Neural cell (in vitro differentiated cells): ENCODE measurements around the gene LRRC10B.

ENCODE experiments used
- CTCF ChIP-seq: fragments of 450-650 bp; IDR thresholded peaks from 2 replicates; pipeline ENCODE4 v1.5.1; 2014; ENCODE audit warnings: antibody characterized with exemption, mild to moderate bottlenecking, moderate library complexity; ENCODE audit not compliant: poor library complexity, severe bottlenecking
- EP300 ChIP-seq: fragments of 450-650 bp; conservative IDR thresholded peaks from 2 replicates; pipeline ENCODE4 v1.6.1; 2014; ENCODE audit warnings: antibody characterized with exemption, mild to moderate bottlenecking, moderate library complexity; ENCODE audit not compliant: poor library complexity, severe bottlenecking
- EZH2 ChIP-seq: fragments of 200-600, 300-800 bp; shearing (Covaris generic), sonication (generic); IDR thresholded peaks from 2 replicates; pipeline ENCODE4 v1.6.1; 2014; ENCODE audit warnings: antibody characterized with exemption, low read length, borderline replicate concordance, mild to moderate bottlenecking; ENCODE audit not compliant: insufficient read depth, poor library complexity, severe bottlenecking
- POLR2AphosphoS5 ChIP-seq: IDR thresholded peaks from 2 replicates; pipeline ENCODE4 v1.6.1; 2012
- RAD21 ChIP-seq: fragments of 450-650 bp; conservative IDR thresholded peaks from 2 replicates; pipeline ENCODE4 v1.6.1; 2014; ENCODE audit warnings: antibody characterized with exemption, mild to moderate bottlenecking, moderate library complexity
- TF ChIP-seq, protein P1 (sequence below): IDR thresholded peaks from 2 replicates; pipeline ENCODE4 v1.6.1; 2012; ENCODE audit warnings: borderline replicate concordance

DNA sequence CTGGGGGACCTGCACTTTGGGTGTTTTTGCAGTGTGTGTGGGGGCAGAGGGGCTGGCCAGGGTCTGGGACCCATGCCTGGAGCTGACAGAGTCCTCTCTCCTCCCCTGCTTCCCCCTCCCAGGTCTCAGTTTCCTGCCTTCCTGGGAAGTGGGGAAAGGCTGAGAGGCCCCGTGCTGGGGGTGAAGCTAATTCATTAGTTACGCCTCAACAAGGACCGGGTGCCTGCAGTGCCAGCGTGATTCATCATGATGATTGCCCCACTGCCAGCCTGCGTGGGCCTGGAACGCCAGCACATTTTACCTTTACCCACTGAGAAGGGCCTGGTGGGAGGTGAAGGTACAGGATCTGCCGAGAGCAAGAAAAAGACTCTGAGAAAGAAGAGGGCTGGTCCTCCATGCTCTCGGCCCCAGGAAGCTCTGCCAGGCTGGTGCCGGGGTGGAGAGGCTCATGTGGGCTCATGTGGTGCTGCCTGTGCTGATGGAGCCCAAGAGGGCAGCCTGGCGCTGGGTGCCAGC, 2.9 kb upstream of the LRRC10B start:
- TF ChIP-seq CTCF (no peak), EZH2 (no peak), POLR2AphosphoS5 (no peak), RAD21 (no peak), EP300 (no peak)
- TF ChIP-seq, protein P1, sequence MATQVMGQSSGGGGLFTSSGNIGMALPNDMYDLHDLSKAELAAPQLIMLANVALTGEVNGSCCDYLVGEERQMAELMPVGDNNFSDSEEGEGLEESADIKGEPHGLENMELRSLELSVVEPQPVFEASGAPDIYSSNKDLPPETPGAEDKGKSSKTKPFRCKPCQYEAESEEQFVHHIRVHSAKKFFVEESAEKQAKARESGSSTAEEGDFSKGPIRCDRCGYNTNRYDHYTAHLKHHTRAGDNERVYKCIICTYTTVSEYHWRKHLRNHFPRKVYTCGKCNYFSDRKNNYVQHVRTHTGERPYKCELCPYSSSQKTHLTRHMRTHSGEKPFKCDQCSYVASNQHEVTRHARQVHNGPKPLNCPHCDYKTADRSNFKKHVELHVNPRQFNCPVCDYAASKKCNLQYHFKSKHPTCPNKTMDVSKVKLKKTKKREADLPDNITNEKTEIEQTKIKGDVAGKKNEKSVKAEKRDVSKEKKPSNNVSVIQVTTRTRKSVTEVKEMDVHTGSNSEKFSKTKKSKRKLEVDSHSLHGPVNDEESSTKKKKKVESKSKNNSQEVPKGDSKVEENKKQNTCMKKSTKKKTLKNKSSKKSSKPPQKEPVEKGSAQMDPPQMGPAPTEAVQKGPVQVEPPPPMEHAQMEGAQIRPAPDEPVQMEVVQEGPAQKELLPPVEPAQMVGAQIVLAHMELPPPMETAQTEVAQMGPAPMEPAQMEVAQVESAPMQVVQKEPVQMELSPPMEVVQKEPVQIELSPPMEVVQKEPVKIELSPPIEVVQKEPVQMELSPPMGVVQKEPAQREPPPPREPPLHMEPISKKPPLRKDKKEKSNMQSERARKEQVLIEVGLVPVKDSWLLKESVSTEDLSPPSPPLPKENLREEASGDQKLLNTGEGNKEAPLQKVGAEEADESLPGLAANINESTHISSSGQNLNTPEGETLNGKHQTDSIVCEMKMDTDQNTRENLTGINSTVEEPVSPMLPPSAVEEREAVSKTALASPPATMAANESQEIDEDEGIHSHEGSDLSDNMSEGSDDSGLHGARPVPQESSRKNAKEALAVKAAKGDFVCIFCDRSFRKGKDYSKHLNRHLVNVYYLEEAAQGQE: no peak
